ENCODE data around the gene LRRC47. TPM values are rescaled to one million over a fixed set of nuclear protein-coding genes. Genes with fewer than 3 reads are reported as not detected.
A peak's percentile ranks its signal among the peaks of the same experiment; 100 is the strongest.

Gene LRRC47
- total RNA-seq, 1 donor from 2014 or later: 37.9 TPM

- peak; percentile 87 for FAIRE-seq
- H3K36me3 ChIP-seq (ENCODE audit: control insufficient read depth, insufficient read depth, low read length): peaks cover 20% of the 10 kb centered on the region
These were observed 29.1 kb upstream of the LRRC47 start for GRCh38 chr1:3825356-3825755.

DNA sequence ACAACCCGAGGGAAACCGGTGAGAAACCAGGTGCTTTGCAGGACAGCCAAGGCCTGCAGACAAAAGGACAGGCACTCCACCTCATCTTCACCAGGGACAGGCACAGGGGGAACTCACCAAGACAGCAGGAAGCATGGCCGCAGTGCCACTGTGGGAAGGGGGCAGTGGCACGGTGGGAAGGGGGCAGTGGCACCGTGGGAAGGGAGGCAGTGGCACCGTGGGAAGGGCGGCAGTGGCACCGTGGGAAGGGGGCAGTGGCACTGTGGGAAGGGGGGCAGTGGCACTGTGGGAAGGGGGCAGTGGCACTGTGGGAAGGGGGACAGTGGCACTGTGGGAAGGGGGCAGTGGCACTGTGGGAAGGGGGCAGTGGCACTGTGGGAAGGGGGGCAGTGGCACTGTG lies 28.4 kb upstream of the LRRC47 start:
- TF ChIP-seq, protein P1, sequence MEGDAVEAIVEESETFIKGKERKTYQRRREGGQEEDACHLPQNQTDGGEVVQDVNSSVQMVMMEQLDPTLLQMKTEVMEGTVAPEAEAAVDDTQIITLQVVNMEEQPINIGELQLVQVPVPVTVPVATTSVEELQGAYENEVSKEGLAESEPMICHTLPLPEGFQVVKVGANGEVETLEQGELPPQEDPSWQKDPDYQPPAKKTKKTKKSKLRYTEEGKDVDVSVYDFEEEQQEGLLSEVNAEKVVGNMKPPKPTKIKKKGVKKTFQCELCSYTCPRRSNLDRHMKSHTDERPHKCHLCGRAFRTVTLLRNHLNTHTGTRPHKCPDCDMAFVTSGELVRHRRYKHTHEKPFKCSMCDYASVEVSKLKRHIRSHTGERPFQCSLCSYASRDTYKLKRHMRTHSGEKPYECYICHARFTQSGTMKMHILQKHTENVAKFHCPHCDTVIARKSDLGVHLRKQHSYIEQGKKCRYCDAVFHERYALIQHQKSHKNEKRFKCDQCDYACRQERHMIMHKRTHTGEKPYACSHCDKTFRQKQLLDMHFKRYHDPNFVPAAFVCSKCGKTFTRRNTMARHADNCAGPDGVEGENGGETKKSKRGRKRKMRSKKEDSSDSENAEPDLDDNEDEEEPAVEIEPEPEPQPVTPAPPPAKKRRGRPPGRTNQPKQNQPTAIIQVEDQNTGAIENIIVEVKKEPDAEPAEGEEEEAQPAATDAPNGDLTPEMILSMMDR (IDR thresholded peaks at IDR 0.05; ENCODE audit: insufficient read depth, low read length, severe bottlenecking): no peak
- no peaks in the 10 kb centered on the region for H3K27me3 ChIP-seq (ENCODE audit: control insufficient read depth, insufficient read depth, low read length)
- FAIRE-seq: no peak
- DNase-seq (ENCODE audit: low read depth): no peak
- H3K36me3 ChIP-seq (ENCODE audit: control insufficient read depth, insufficient read depth, low read length): peaks cover 20% of the 10 kb centered on the region
- H3K4me3 ChIP-seq (ENCODE audit: low read depth, low read length): no peak overlapping the region

More at GRCh38 chr1:3825356-3825755, 29.1 kb upstream of the LRRC47 start:
- Histone ChIP-seq H3K4me3 (ENCODE audit: low read depth, low read length) (no peak overlapping the region), H3K27me3 (ENCODE audit: control insufficient read depth, insufficient read depth, low read length) (no peaks in the 10 kb centered on the region)
- TF ChIP-seq, protein P1 (IDR thresholded peaks at IDR 0.05; ENCODE audit: insufficient read depth, low read length, severe bottlenecking): no peak
- DNase-seq (ENCODE audit: low read depth): no peak

- TF ChIP-seq, protein P1 (IDR thresholded peaks at IDR 0.05; ENCODE audit: insufficient read depth, low read length, severe bottlenecking): no peak
- no peak overlapping the region for H3K4me3 ChIP-seq (ENCODE audit: low read depth, low read length)
- DNase-seq (ENCODE audit: low read depth) (no peak), FAIRE-seq (no peak)
- H3K27me3 ChIP-seq (ENCODE audit: control insufficient read depth, insufficient read depth, low read length): no peaks in the 10 kb centered on the region
- peaks cover 16% of the 10 kb centered on the region for H3K36me3 ChIP-seq (ENCODE audit: control insufficient read depth, insufficient read depth, low read length)
These were observed 26.1 kb upstream of the LRRC47 start for GRCh38 chr1:3822421-3822820.

DNA sequence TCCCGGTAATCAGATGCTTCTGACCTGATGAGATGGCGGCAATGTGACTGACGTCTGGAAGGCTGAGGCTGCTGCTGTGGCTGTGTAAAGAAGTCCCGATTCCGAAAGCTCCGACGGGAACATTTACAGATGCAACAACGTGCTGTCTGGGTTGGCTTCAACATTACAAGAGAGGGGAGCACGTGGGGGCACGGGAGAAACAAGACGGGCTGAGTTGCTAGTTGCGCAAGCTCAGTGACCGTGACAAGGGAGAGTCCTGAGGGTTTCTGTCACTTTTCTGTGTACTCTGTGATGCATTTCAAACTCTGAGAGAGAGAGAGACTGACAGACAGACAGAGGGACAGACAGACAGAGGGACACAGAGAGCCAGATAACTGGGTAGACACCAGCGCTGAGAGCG lies 25.6 kb upstream of the LRRC47 start:
- no peak for DNase-seq (ENCODE audit: low read depth)
- TF ChIP-seq, protein P1 (IDR thresholded peaks at IDR 0.05; ENCODE audit: insufficient read depth, low read length, severe bottlenecking): no peak
- Histone ChIP-seq H3K27me3 (ENCODE audit: control insufficient read depth, insufficient read depth, low read length) (no peaks in the 10 kb centered on the region), H3K36me3 (ENCODE audit: control insufficient read depth, insufficient read depth, low read length) (peaks cover 15% of the 10 kb centered on the region), H3K4me3 (ENCODE audit: low read depth, low read length) (no peak overlapping the region)
- FAIRE-seq: no peak

DNA sequence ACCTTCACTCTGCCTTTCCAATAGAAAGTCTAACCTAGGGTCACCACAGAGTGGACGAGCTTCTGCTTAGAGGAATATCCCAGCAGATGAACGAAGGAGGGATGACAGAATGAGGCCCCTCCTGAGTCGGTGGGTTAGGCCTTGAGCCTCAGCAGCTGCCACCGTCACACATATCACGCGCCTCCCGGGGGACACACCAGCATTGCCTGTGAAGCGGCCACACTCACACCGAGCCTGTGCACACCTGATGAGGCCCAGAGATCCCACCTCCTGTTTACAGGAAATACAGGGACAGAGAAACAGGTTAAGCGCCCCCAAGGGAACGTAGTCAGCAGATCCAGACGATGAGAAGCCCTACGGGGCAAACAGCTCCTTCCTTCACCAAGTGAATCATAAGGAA lies 25.1 kb upstream of the LRRC47 start:
- TF ChIP-seq, protein P1 (IDR thresholded peaks at IDR 0.05; ENCODE audit: insufficient read depth, low read length, severe bottlenecking): no peak
- no peak overlapping the region for H3K4me3 ChIP-seq (ENCODE audit: low read depth, low read length)
- FAIRE-seq (no peak), DNase-seq (ENCODE audit: low read depth) (no peak)
- peaks cover 16% of the 10 kb centered on the region for H3K36me3 ChIP-seq (ENCODE audit: control insufficient read depth, insufficient read depth, low read length)
- no peaks in the 10 kb centered on the region for H3K27me3 ChIP-seq (ENCODE audit: control insufficient read depth, insufficient read depth, low read length)

- peaks cover 18% of the 10 kb centered on the region for H3K36me3 ChIP-seq (ENCODE audit: control insufficient read depth, insufficient read depth, low read length)
- no peak overlapping the region for H3K4me3 ChIP-seq (ENCODE audit: low read depth, low read length)
- H3K27me3 ChIP-seq (ENCODE audit: control insufficient read depth, insufficient read depth, low read length): no peaks in the 10 kb centered on the region
- TF ChIP-seq, protein P1 (IDR thresholded peaks at IDR 0.05; ENCODE audit: insufficient read depth, low read length, severe bottlenecking): no peak
- FAIRE-seq: no peak
- DNase-seq (ENCODE audit: low read depth): no peak
These were observed 24.7 kb upstream of the LRRC47 start for GRCh38 chr1:3821004-3821403.
